MM.1S (cell line): ENCODE data around the gene FTL.
A peak's percentile ranks its signal among the peaks of the same experiment; 100 is the strongest.

ENCODE experiments used
- DNase-seq: peaks from one replicate; pipeline ENCODE4 v3.0.0-alpha.2; 2015
- H2AFZ ChIP-seq: fragments of 300-600 bp; sonication (generic); 2 replicates; pipeline ENCODE4 v1.6.0; 2016; ENCODE audit warnings: antibody characterized with exemption, low read length
- H3F3A ChIP-seq: fragments of 300-600 bp; sonication (generic); 2 replicates; pipeline ENCODE4 v1.6.1; 2016; ENCODE audit warnings: mild to moderate bottlenecking, antibody characterized with exemption, low read length, moderate library complexity, mixed read lengths; ENCODE audit not compliant: insufficient read depth
- H3K27ac ChIP-seq: fragments of 300-600 bp; sonication (generic); 2 replicates; pipeline ENCODE4 v1.5.1; 2016; ENCODE audit warnings: mild to moderate bottlenecking, low read length
- H3K27me3 ChIP-seq: fragments of 300-600 bp; sonication (generic); replicated peaks from 2 replicates; pipeline ENCODE4 v1.6.0; 2016; ENCODE audit warnings: low read length; ENCODE audit not compliant: insufficient read depth
- H3K36me3 ChIP-seq: fragments of 300-600 bp; sonication (generic); replicated peaks from 2 replicates; pipeline ENCODE4 v1.6.1; 2016; ENCODE audit warnings: mild to moderate bottlenecking, low read length, mixed read lengths; ENCODE audit not compliant: insufficient read depth
- H3K4me1 ChIP-seq: fragments of 300-600 bp; sonication (generic); 2 replicates; pipeline ENCODE4 v1.6.1; 2016; ENCODE audit warnings: low read length, mixed read lengths
- H3K4me2 ChIP-seq: fragments of 300-600 bp; sonication (generic); 2 replicates; pipeline ENCODE4 v1.6.0; 2016; ENCODE audit warnings: low read depth, low read length
- H3K4me3 ChIP-seq: fragments of 300-600 bp; sonication (generic); 2 replicates; pipeline ENCODE4 v1.5.1; 2016; ENCODE audit warnings: low read length, mixed read lengths
- H3K79me2 ChIP-seq: fragments of 300-600 bp; sonication (generic); 2 replicates; pipeline ENCODE4 v1.6.1; 2016; ENCODE audit warnings: mixed run types, low read length, mixed read lengths
- H3K9ac ChIP-seq: fragments of 300-600 bp; sonication (generic); 2 replicates; pipeline ENCODE4 v1.6.1; 2016; ENCODE audit warnings: low read length, mixed read lengths
- H3K9me2 ChIP-seq: fragments of 300-600 bp; sonication (generic); replicated peaks from 2 replicates; pipeline ENCODE4 v1.6.1; 2016; ENCODE audit warnings: mild to moderate bottlenecking, low read length, mixed read lengths; ENCODE audit not compliant: insufficient read depth
- H3K9me3 ChIP-seq: fragments of 300-600 bp; sonication (generic); replicated peaks from 2 replicates; pipeline ENCODE4 v1.6.1; 2016; ENCODE audit warnings: mild to moderate bottlenecking, low read length, mixed read lengths; ENCODE audit not compliant: insufficient read depth
- H4K20me1 ChIP-seq: fragments of 300-600 bp; sonication (generic); 2 replicates; pipeline ENCODE4 v1.6.1; 2016; ENCODE audit warnings: mild to moderate bottlenecking, low read length, moderate library complexity, mixed read lengths; ENCODE audit not compliant: insufficient read depth
- EZH2 ChIP-seq: fragments of 300-600 bp; sonication (generic); optimal IDR thresholded peaks from 2 replicates; pipeline ENCODE3; 2017; ENCODE audit warnings: low read depth, mild to moderate bottlenecking, antibody characterized with exemption, low read length, mixed read lengths
- EZH2phosphoT487 ChIP-seq: fragments of 300-600 bp; sonication (generic); IDR thresholded peaks from 2 replicates; pipeline ENCODE4 v1.6.1; 2018; ENCODE audit warnings: antibody characterized with exemption, low read length
- TF ChIP-seq, protein P1 (sequence below): fragments of 300-600 bp; sonication (generic); IDR thresholded peaks from 2 replicates; pipeline ENCODE4 v1.5.1; 2016; ENCODE audit warnings: antibody characterized with exemption, low read length, mixed read lengths

Gene FTL

DNA sequence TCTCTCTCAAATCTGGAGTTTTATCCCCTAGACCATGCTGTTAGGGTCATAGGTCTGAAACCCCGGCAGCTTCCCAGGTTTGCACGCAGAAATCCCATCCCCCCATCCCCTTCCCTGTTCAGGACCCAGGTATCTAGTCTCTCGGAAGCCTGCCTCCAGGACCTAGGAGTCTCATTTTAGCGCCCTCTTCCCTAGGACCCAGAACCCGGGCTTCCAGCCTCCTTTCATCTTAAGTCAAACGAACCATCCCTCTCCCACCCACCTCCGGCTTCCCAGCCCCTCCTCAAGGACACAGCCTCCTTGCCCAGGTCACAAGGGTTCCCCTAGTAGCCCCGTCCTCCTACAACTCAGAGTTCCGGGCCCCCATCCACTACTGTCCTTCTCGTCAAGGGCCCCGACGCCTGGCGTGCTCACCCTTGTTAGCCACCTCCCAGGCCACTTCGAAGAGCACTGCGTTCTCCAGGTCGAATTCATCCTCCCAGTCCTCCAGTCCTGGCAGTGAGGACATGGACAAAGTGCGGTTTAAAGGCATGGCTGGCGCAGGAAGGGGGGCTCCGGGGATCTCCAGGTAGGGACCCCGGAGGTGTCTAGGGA lies 27.6 kb downstream of the FTL start:
- Histone ChIP-seq H4K20me1 (no peaks in the 10 kb centered on the region), H3K27me3 (no peaks in the 10 kb centered on the region), H3K79me2 (peaks cover 68% of the 10 kb centered on the region), H3K9me2 (no peaks in the 10 kb centered on the region), H3K4me2 (peak overlapping the region; percentile 62), H3K4me1 (peaks cover 10% of the 10 kb centered on the region), H3K9ac (peak overlapping the region; percentile 75), H3K36me3 (no peaks in the 10 kb centered on the region), H2AFZ (peak overlapping the region; percentile 69), H3F3A (no peaks in the 10 kb centered on the region), H3K4me3 (peak overlapping the region; percentile 96), H3K27ac (peak overlapping the region; percentile 89; the same call in 1 of the 2 replicates), H3K9me3 (no peaks in the 10 kb centered on the region)
- DNase-seq = no peak
- TF ChIP-seq EZH2 (no peak), EZH2phosphoT487 (no peak)
- TF ChIP-seq, protein P1, sequence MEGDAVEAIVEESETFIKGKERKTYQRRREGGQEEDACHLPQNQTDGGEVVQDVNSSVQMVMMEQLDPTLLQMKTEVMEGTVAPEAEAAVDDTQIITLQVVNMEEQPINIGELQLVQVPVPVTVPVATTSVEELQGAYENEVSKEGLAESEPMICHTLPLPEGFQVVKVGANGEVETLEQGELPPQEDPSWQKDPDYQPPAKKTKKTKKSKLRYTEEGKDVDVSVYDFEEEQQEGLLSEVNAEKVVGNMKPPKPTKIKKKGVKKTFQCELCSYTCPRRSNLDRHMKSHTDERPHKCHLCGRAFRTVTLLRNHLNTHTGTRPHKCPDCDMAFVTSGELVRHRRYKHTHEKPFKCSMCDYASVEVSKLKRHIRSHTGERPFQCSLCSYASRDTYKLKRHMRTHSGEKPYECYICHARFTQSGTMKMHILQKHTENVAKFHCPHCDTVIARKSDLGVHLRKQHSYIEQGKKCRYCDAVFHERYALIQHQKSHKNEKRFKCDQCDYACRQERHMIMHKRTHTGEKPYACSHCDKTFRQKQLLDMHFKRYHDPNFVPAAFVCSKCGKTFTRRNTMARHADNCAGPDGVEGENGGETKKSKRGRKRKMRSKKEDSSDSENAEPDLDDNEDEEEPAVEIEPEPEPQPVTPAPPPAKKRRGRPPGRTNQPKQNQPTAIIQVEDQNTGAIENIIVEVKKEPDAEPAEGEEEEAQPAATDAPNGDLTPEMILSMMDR = no peak

GRCh38 chr19:48993175-48994034 lies 28.3 kb downstream of the FTL start, which contains the start of the genes GYS1 and RUVBL2:
GYS1 (minus strand) TSS chr19:48993309; CDS start chr19:48993112, 197 bp downstream.
RUVBL2 (plus strand) TSS chr19:48993887; CDS start chr19:48993912, 25 bp downstream.
- peaks cover 75% of the 10 kb centered on the region for H3K79me2 ChIP-seq
- no peaks in the 10 kb centered on the region for H3K36me3 ChIP-seq
- no peaks in the 10 kb centered on the region for H3K9me2 ChIP-seq
- H3F3A ChIP-seq = no peaks in the 10 kb centered on the region
- H3K4me2 ChIP-seq = peak within 1 kb of the TSS; percentile 89
- H3K27ac ChIP-seq = peak within 1 kb of the TSS; percentile 89
- no peaks in the 10 kb centered on the region for H3K9me3 ChIP-seq
- peak within 1 kb of the TSS; percentile 77 for H2AFZ ChIP-seq
- DNase-seq = peak; percentile 100
- H3K9ac ChIP-seq = peak within 1 kb of the TSS; percentile 87
- peaks cover 10% of the 10 kb centered on the region for H3K4me1 ChIP-seq
- no peaks in the 10 kb centered on the region for H3K27me3 ChIP-seq
- H3K4me3 ChIP-seq = peak within 1 kb of the TSS; percentile 96
- no peaks in the 10 kb centered on the region for H4K20me1 ChIP-seq
- TF ChIP-seq EZH2 (no peak), EZH2phosphoT487 (no peak)
- TF ChIP-seq, protein P1 = peak; percentile 90

- no peaks in the 10 kb centered on the region for H3K9me2 ChIP-seq
- H3F3A ChIP-seq = no peaks in the 10 kb centered on the region
- H3K27ac ChIP-seq = peak overlapping the region; percentile 89; the same call in 1 of the 2 replicates
- peak overlapping the region; percentile 96 for H3K4me3 ChIP-seq
- peaks cover 10% of the 10 kb centered on the region for H3K4me1 ChIP-seq
- H3K4me2 ChIP-seq = peak overlapping the region; percentile 89
- H3K9me3 ChIP-seq = no peaks in the 10 kb centered on the region
- H2AFZ ChIP-seq = peak overlapping the region; percentile 52
- TF ChIP-seq EZH2phosphoT487 = no peak
- no peak for TF ChIP-seq EZH2
- TF ChIP-seq, protein P1 = no peak
- DNase-seq = no peak
- H4K20me1 ChIP-seq = no peaks in the 10 kb centered on the region
- no peaks in the 10 kb centered on the region for H3K27me3 ChIP-seq
- H3K36me3 ChIP-seq = no peaks in the 10 kb centered on the region
- peaks cover 79% of the 10 kb centered on the region for H3K79me2 ChIP-seq
- H3K9ac ChIP-seq = peak overlapping the region; percentile 87
These were observed 28.9 kb downstream of the FTL start for GRCh38 chr19:48994035-48994386.
